ENCODE data around the gene PDXP. TPM values are rescaled to one million over a fixed set of nuclear protein-coding genes. Genes with fewer than 3 reads are reported as not detected.

Gene PDXP

DNA sequence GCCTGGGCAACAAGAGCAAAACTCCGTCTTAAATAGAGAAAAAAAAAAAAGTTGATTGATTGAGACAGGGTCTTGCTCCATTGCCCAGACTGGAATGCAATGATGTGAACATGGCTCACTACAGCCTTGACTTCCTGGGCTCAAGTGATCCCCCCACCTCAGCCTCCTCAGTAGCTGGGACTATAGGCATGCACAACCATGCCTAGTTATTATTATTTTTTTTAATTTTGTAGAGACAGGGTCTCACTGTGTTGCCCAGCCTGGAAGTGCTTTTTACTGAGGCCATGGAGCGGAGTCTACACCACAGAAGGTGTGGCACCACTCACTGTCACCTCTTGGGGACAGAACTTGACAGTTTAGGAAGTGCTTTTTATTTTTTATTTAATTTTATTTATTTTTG lies 56.1 kb downstream of the PDXP start:
- no peaks in the 10 kb centered on the region for H3K27me3 ChIP-seq (ENCODE audit: control insufficient read depth, insufficient read depth, low read length)
- no peaks in the 10 kb centered on the region for H3K4me1 ChIP-seq (ENCODE audit: control insufficient read depth, insufficient read depth, low read length)
- H3K4me3 ChIP-seq (ENCODE audit: low read length), result no peak overlapping the region
- no peaks in the 10 kb centered on the region for H3K9me3 ChIP-seq (replicated peaks; ENCODE audit: low read length)
- no peak overlapping the region for H3K4me2 ChIP-seq (ENCODE audit: low read length)
- H3K36me3 ChIP-seq (ENCODE audit: insufficient read depth, low read length), result no peaks in the 10 kb centered on the region
- H3K9ac ChIP-seq (ENCODE audit: low read depth, low read length), result no peak overlapping the region

- Histone ChIP-seq H3K4me2 (ENCODE audit: low read length) (no peak overlapping the region), H3K4me1 (ENCODE audit: control insufficient read depth, insufficient read depth, low read length) (no peaks in the 10 kb centered on the region), H3K36me3 (ENCODE audit: insufficient read depth, low read length) (no peaks in the 10 kb centered on the region), H3K9me3 (replicated peaks; ENCODE audit: low read length) (no peaks in the 10 kb centered on the region), H3K27me3 (ENCODE audit: control insufficient read depth, insufficient read depth, low read length) (no peaks in the 10 kb centered on the region), H3K4me3 (ENCODE audit: low read length) (no peak overlapping the region), H3K9ac (ENCODE audit: low read depth, low read length) (no peak overlapping the region)
These were observed 57.2 kb downstream of the PDXP start for GRCh38 chr22:37715760-37716159.

Small RNA genes lying within 50 kb of the gene (small RNA-seq; reads per million reads assigned to genes)
- gene RN7SL385P, result not detected

Measured in skeletal muscle satellite cell (primary cell).